NCI-H526 (cell line): Measurements from ENCODE around the gene SH3PXD2A.

ENCODE experiments used
- DNase-seq, 2 experiments: peaks; one replicate each; lab custom pipeline; 2025; lab: John Stamatoyannopoulos, UW

The SH3PXD2A gene

DNA sequence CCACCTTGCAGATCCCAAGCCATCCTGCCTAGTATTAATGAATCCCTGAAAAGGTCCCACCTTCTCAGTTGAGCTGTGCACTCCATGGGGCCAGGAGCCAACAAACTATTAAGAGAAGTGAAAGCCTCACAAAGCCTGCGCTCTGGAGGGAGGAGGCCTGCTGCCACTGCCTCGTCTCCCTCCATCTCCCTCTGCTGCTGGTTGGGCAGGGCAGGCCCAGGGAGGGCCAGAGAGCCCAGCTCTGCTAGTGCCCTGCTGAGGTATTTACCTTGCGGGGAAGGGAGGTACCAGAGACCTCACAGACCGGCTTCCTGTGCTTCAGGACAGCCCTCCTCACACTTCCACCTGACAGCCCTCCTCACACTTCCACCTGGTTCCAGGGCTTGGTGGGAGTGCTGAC is 171.5 kb downstream of the SH3PXD2A start:
- DNase-seq = no peak

DNA sequence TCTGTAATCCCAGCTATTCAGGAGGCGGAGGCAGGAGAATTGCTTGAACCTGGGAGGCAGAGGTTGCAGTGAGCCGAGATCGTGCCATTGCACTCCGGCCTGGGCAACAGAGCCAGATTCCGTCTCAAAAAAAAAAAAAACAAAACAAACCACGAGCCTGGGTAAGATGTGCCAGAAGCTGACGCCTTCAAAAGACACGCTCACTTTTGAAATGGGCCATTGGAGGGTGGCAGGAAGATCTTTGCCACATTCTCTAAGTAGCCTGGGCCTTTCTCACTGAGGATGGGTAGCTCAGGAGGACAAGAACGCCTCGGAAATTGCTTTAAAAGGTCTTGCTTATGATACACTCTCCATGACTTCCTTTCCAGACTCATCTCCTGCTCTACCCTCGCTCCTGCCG is 172.7 kb downstream of the SH3PXD2A start:
- no peak for DNase-seq

DNA sequence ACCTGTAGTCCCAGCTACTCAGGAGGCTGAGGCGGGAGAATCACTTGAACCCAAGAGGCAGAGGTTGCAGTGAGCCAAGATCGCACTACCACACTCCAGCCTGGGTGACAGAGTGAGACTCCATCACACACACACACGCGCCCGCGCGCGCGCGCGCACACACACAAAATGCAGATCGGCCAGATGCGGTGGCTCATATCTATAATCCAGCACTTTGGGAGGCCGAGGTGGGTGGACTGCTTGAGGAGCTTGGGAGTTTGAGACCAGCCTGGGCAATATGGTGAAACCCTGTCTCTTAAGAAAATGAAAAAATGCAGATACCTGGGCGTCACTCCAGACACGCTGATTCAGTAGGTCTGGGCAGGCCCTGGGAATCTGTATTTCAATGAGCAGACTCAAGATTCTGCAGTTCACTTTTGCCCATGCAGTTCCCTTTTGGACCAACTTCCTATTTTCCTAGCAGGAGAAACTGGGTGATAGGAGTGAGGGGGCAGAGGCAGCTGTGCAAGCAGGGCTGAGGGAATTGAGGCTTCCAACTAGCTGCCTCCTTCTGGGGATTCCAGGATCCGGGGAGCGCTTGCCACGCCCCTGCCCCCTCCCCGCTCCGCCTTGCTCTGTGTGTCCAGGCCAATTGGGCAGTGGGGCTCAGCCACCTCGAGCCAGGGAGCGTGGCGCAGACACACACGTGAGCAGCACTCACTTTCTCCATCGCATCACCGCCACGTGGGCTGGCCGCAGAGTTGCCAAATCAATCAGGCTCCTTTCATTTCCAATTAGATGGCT is 173.6 kb downstream of the SH3PXD2A start:
- DNase-seq = no peak

DNA sequence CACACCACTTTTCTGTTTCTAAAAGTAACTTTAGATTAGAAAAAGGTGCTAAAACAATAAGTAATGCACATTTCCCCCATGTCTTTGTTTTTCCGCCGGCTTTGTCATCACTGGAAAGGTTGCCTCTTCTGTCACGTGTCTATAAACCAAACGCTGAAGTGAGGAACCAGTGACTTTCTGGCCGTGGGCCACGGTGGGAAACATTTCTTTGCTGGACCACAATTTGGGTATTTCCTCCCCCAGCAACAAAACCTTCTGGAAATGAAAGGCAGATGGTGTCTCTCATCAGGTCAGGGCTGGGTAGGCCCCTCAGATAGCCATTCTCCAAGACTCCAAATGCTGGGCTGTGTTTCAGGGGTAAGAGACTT is 174.5 kb downstream of the SH3PXD2A start:
- no peak for DNase-seq

DNA sequence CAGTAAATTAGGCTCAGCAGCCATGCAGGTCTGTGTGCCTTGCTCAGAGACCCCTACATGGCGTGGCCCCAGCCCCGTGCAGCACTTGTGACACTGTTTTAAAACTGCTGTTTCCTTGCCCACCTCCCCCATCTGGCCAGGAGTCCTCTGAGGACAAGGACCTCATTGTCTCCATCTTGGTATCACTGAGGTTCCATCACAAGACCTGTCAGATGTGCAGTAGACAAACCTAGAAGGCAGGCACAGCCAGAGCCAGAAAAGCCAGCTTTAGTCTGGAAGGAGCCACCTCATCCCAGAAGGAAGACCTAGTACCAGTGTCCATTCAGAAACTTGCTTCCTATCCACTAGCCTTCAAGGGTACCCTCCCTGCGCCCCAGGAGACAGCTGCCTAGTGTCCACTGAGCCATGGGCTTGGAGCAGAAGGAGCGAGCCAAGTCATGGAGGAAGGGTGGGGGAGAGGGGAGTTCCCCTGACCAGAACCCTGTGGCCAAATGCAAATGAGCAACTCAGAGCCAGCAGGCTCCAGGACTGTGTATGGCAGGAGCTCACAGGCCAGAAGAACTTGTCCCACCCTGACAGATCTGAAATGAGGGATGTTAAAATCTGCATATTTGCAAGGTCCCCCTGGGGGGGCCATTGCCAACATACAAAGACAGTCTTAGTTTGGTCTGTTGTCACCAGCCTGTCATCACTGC is 176.1 kb downstream of the SH3PXD2A start:
- no peak for DNase-seq

DNA sequence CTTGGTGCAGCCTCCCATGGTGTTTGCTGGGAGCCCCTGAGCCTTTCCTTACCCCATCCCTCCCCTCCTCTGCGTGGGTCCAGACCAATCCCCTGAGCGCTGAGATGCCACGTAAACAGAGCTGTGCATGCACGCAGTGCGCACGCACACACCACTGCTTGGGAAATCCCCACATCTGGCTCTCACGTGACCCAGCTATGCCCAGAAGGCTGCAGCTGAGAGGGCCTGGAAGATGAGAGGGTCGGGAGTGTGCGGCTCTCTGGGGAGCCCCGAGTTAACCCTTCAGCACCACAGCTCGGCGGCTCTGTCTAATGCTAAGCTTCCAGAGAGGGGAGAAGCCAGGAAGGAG is 177.2 kb downstream of the SH3PXD2A start:
- DNase-seq = no peak

DNA sequence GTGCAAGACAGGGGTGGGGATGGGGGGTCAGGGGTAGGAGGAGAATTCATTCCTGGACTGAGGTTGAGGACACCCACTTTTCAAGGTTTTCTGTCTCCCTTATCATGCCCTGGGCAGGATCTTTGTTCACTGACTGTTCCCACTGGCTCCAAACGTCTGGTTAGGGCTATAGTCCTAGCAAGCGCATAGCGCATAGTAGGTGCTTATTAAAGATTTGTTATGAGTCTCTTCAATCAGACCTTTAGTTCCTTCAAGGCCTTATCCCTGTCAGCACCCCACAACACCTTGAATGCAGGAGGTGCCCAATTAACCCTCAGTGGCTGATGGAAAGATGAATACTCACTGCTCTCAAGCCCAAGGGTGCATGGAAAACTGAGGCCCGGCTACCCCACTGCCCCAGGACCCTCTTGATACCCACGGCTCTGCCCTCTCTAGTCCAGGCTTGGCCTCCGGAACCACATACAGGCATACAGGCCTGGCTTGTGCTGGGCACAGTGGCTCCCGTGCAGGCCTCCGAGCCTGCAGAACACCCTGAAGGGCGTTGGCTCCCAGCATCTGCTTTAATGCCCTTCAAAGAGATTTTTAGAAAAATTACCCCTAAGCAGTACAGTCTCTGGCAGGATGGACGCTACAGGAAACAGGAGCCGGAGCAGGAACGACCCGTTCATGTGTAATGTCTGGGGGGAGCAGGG is 177.7 kb downstream of the SH3PXD2A start:
- DNase-seq = no peak

DNA sequence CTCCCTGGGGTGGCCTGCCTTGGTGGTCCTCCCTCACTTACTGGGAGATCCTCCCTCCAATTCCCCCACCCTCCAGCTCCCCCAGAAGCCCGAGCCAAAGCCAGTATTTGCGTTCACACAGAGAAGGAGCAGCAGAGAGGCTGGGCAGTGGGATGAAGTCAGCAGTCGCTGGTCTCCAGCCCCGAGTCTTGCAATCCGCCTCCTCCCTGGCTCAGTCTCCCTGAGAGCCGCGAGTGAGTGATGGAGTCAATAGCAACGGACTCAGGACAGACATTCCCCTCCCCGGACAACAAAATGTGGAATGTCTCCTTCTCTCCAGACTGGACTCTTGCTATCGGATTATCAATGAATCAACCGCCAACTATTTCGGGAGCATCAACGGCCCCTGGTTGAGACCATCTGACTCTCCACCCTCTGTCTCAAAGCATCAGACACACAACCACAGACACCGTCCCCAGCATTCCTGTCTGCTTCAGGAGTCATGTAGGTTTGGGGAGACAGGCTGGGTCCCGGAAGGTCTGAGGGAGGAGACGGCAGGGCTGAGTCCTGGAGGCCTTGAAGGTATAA is 178.4 kb downstream of the SH3PXD2A start:
- DNase-seq = no peak

DNA sequence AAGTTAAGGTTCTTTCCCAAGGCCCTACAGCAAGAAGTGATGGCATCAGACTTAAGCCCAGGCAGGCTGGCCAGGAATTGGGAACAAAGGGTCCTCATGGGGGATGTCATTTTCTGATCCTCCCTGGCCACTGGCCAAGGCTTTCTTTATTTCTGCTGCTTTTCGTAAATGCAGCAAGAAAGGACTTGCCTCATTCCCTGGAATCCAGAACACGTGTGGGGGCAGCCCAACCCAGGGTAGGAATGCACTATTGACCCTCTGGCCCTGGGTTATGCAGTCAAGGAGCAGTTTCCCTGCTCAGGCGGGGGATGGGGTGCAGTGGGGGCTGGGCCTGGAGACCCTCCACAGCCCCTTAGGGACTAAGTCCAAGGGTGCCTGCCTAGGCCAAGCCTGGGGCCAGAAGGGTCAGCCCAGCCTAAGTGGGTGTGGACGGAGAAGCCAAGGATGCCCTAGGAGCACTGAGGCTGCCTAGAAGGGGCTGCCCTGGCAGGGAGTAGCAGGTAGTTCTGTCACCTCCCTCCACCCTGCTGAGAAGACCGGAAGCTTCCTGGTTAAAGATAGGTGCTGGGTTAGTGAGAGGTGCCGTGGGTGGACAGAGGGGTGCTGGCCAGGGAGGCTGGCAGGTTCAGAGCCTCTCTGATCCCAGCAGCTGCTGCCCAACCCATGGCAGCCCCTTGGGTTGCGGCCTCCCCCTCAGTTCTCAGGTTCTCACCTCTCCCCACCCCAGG is 179.2 kb downstream of the SH3PXD2A start:
- DNase-seq = no peak

DNA sequence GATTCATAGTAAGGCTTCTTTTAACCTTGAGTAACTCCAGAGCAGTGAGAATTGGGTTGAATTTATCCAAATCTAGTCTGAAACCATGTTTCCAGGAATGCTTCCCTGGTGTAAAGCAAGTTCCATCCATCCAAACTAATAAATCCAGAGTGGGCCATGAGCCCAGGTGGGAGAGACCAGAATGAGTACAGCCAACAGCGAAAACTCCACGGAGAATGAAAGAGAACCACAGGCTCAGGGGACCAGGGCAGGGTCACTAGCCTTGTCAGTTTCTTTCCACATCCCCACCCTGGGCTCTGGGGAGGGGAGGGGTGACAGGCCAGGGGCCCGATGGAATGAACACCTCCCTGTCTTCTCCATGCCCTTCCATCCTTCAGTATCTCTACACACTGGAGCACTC is 181.8 kb downstream of the SH3PXD2A start:
- no peak for DNase-seq

DNA sequence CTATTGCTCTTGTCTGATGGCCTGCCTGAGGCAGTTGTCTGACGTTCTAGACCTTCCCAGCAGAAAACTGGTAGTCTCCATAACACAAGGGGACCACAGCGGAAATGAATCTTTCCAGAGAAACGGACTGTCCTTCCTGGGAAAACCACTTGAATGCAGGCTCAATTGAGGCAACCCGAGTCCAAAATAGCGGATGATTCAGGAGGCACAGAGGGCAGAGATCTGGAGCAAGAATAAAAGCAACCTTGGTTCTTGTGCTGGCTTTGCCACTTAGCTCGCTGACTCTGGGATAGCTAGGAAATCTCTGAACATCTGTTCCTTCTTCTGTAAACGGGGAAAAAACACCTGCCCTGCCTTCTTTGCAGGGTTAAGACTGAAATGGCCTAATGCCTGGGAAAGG is 183.0 kb downstream of the SH3PXD2A start:
- no peak for DNase-seq

DNA sequence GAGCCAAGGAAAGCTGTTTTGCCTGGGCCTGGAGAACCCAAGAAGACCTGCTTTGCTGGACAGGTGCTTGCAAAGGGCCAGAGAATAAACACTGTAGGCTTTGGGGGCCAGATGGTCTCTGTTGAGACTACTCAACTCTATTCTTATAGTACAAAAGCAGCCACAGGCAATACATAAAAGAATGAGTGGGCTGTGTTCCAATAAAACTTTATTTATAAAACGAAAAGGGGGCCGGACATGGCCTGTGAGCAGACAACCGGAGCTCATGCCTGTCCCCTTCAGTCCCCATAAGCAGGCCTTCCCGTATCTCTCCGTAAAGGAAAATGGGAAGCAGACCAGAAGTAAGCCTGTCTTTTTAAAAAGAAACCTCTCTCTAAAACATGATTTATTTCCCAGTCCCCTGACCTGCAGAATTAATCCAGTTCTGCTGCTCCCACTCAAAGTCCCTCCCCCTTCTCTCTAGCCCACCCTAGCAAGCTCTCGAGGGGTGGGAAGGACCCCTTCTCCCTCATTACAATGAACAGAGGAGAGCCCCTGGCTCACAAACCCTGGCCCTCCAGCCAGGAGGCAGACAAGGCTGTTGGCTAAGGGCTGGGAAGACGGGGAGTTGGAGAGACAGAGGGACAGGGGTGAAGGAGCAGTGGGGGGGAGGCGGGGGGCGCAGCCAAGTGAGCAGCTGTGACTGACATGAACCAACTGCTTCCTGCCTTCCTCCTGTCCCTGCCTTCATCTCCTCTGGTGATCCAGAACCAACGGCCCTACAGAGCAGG is 184.1 kb downstream of the SH3PXD2A start:
- no peak for DNase-seq

DNA sequence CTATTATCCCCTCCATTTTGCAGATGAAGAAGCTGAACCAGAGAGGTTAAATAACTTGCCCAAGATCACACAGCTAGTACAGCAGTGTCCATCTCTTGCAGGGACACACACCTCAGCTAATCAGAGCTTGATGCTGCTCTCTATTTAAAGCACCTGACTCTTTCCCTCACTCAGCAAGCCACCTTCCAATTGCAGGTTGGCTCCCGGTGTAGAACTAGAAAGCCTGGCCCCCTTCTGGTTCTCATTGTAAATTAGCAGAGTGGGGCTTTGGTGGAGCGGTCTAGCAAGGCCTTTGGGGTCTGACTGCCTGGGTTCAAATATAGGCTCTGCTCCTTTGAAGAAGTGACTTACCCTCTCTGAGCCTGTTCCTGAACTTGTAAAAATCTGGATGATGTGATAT is 185.4 kb downstream of the SH3PXD2A start:
- no peak for DNase-seq

DNA sequence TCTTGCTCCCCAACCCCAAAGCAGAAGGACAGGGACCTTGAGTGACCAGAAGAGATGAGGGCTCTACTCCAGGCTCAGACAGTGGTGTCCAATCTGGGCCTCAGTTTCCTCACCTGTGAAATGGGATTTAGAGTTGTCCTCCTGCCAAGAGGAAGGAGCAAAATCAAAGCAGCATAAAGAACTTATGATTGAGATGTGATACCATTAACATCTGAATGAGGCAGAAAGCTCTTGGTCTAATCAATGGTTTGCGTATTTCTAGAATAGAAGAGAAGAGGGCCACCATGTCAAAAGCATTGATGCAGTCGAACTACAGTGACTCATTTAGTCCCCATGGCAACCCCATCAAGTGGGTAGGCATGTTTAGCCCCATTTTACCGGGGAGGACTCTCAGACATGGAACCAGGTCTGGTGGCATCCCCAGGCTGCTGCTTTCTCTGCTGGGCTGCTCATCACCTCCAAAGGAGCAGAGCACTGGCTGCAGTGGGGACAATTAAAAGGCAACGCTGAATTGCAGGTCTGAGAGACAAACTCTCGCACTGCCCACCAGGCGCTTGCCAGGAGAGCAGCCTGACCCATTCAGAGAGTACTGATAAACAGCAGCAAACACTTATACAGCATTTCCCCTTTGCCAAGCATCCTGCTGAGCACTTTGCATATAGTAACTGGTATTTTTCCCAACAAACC is 186.0 kb downstream of the SH3PXD2A start:
- no peak for DNase-seq

DNA sequence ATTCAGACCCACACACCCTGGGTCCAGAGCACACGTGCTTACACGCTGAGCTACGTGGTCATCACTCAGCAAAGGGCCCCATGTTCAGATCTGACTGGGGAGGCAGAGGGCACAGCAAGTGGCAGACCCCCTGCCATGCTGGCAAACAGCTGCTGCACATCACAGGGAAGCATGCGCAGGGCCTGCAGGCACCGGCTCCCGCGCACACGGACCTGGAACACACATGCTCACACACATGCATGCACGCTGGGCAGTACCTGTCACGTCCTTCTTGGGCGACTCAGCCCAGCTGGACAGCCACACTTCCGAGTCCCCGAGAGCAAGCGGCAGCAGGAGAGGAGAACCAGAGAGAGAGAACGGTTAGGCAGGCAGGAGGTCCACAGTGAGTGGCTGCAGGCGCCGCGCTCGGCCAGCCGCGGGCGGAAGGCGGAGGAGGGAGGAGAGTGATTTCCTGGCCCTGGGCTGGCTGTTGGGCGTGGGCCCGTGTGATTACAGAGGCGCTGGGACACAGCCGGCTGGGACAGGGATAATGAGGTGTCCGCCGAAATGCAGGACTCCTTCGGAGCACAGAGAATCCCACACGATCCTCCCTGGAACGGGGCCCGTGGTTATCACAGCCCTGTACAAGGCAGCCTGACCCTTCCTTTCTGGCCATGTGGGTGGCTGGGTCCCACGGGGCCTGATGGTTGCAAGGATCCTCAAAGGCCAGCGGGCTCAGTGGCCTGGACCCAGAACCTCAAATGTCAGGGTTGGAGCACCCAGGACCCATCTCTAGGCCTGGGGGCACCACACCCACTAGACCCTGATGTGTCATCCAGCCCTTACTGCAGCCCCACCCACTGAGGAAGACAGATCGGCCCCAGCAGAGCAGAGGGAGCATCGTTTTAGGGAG is 186.8 kb downstream of the SH3PXD2A start:
- no peak for DNase-seq

DNA sequence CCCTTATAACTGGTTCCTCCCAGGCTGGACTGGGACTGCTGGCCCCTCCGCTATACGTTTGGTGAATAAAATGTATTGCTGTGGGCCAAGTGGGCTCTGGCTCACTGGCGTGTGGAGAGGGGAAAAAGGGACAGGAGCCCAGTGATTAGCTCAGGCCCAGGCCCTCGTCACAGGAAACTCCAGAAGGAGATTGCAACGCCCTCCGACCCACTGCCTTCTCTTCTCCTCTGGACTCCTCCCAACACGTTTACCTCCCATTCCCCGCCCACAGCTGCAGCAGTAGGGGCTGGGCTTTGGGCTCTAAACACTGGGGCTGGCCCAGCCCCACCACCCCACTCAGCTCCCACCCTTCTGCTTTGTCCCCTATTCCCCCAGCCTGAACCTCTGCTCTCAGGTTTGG is 188.0 kb downstream of the SH3PXD2A start:
- DNase-seq = no peak

DNA sequence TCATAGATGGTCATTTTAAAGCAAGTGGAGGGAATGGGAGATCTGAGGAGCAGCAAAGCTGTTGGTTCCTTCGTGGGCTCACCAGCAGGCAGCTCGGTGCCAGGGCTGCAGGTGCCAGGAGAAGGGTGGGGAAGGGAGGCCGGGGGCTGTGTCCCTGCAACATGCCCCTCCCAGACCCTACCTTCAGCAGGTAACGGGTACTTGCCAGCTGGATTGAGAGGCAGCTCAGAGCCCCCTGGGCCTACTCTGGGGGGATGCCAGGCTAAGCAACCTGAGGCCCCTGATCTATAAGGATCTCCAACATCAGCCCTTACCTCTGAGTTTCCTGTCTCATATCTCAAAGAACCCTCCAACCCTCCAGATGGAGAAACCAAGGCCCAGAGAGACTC is 188.6 kb downstream of the SH3PXD2A start:
- DNase-seq = no peak

DNA sequence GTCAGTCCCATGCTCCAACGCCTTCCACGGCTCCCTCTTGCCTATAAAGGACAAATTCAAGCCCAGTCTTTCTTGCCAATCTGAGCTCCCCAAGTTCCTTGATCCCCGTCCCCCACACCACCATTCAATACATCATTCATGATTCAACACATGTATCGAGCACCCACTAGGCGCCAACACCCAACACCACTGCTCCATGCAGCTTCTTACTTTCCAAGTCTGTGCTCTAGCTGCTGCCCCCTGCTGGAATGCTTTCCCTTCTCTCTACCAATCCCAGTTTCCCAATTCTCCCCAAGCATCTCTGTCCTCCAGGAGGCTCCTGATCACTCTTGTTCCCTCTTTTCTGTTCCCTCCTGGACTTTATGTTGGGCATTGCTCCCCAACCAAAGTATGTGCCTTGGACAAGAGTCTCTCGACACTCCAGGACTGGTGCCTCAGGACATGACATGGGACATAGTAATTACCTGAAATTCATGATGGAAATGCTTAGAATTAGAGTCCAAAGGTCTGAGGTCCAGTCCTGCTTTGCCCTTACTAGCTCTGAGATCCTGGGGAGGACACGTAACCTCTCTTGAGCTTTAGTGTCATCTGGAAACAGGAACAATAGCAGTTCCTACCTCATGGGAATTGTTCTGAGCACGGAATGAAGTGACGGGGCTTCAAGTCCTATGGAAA is 189.2 kb downstream of the SH3PXD2A start:
- DNase-seq = peak; percentile 2 to 21

DNA sequence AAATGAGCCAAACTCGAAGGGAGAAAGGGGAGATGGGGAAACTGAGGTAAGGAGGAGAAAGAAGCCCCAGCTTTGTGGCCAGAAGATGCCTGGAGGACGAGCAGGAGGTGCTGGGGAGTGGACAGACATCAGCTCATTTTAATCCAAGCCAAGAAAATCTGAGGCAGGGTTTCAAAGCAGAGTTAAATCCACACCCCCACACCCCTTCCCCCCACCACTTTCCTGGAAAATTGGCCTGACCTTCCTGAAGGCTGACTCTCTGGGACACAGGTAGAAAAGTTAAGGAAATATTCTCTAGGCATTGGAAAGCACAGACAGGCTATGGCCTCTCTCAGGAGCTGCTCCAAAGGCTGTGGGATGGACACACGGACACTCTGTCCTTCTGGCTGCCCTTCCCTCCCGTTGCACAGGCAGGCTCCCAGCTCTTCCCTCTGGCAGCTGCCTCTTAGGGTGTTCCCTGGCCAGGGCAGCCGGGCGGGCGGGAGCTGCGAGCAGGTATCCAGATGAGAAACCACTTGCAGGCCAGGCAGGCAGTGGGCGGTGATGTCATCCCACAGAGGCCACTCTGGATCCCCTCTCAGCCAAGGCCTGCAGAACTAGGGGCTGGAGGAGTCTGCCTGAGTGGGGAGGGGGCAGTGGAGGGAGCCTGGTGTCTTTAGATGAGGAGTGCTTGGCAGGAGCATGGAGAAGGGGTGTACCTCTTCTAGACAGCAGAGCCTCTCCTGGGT is 190.1 kb downstream of the SH3PXD2A start:
- DNase-seq = no peak
